Karpas-422 (cell line): Measurements from ENCODE around the gene ERC1. TPM values are rescaled to one million over a fixed set of nuclear protein-coding genes. Genes with fewer than 3 reads are reported as not detected.
"Not testable (repeated sequence)": the region's sequence is repeated elsewhere in the genome, so short reads cannot be mapped to it uniquely, and the experiment has no call there.

Experiments used
- DNase-seq: peaks from one replicate; pipeline ENCODE4 v3.0.0-alpha.2; 2015
- H2AFZ ChIP-seq: fragments of 200-600 bp; sonication (generic); 2 replicates; pipeline ENCODE4 v1.6.1; 2014; ENCODE audit warnings: antibody characterized with exemption, low read length, mixed read lengths
- H3K27ac ChIP-seq: fragments of 200-600 bp; sonication (generic); 2 replicates; pipeline ENCODE4 v1.5.1; 2014; ENCODE audit warnings: mild to moderate bottlenecking, low read length, moderate library complexity
- H3K27me3 ChIP-seq: fragments of 200-600 bp; sonication (generic); 2 replicates; pipeline ENCODE4 v1.6.1; 2014; ENCODE audit warnings: low read length, mixed read lengths
- H3K36me3 ChIP-seq: fragments of 200-600 bp; sonication (generic); 2 replicates; pipeline ENCODE4 v1.6.1; 2014; ENCODE audit warnings: low read length, mixed read lengths; ENCODE audit not compliant: insufficient read depth
- H3K4me1 ChIP-seq: fragments of 200-600 bp; sonication (generic); 2 replicates; pipeline ENCODE4 v1.6.1; 2014; ENCODE audit warnings: mild to moderate bottlenecking, low read length, mixed read lengths
- H3K4me2 ChIP-seq: fragments of 200-600 bp; sonication (generic); 2 replicates; pipeline ENCODE4 v1.6.1; 2014; ENCODE audit warnings: low read length, low read depth, mild to moderate bottlenecking; ENCODE audit not compliant: poor library complexity, severe bottlenecking
- H3K4me3 ChIP-seq: fragments of 200-600 bp; sonication (generic); 2 replicates; pipeline ENCODE4 v1.5.1; 2014; ENCODE audit warnings: mild to moderate bottlenecking, antibody characterized with exemption, low read length, mixed read lengths
- H3K79me2 ChIP-seq: fragments of 200-600 bp; sonication (generic); 2 replicates; pipeline ENCODE4 v1.6.1; 2014; ENCODE audit warnings: mild to moderate bottlenecking, low read length, mixed read lengths
- H3K9ac ChIP-seq: fragments of 200-600 bp; sonication (generic); 2 replicates; pipeline ENCODE4 v1.6.0; 2014; ENCODE audit warnings: low read length
- H3K9me2 ChIP-seq: fragments of 200-600 bp; sonication (generic), shearing (Covaris generic); replicated peaks from 2 replicates; pipeline ENCODE4 v1.6.0; 2014; ENCODE audit warnings: mild to moderate bottlenecking, low read length, moderate library complexity; ENCODE audit not compliant: insufficient read depth
- H3K9me3 ChIP-seq: fragments of 300-700, 200-600 bp; sonication (generic); 2 replicates; pipeline ENCODE4 v1.6.1; 2014; ENCODE audit warnings: low read length, mixed read lengths
- H4K20me1 ChIP-seq: fragments of 200-600 bp; sonication (generic); 2 replicates; pipeline ENCODE4 v1.6.1; 2014; ENCODE audit warnings: mild to moderate bottlenecking, antibody characterized with exemption, low read length, low read depth; ENCODE audit not compliant: insufficient read depth
- total RNA-seq: library from RNA; depleted of rRNA; stranded (reverse); fragments of >200 nt; shearing (Covaris generic); gene quantifications from 2 replicates; pipeline ENCODE4 v1.2.3, GENCODE V29; 2014; ENCODE audit warnings: low replicate concordance

Gene ERC1
- total RNA-seq, 1 experiment from 2014 or later: 20.3 TPM

DNA sequence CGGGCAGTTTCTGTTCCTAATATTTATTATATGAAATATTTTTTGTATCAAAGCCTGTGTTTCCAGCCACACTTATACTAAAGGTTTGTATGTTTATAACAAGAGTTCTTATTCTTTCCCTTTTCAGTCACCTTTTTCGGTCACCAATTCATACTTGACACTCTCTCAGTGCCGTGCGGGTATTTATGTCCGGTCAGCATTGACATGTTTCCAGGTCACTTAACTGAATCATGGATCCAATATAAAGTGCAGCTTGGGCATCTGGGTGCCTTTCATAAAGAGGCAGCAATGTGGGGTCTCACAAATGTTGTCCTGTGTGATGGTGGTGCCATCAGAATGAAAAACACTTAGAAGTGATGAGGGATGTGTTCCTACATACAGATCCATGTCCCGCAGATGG is 141.3 kb downstream of the ERC1 start:
- Histone ChIP-seq H2AFZ (no peak overlapping the region), H3K9me3 (no peaks in the 10 kb centered on the region), H3K4me3 (no peak overlapping the region), H3K9ac (no peak overlapping the region), H3K36me3 (no peaks in the 10 kb centered on the region), H3K79me2 (peaks cover 15% of the 10 kb centered on the region; the same call in 1 of the 2 replicates), H3K27me3 (no peaks in the 10 kb centered on the region), H3K4me2 (no peak overlapping the region), H3K4me1 (peaks cover 8% of the 10 kb centered on the region), H3K27ac (no peak overlapping the region), H4K20me1 (no peaks in the 10 kb centered on the region), H3K9me2 (no peaks in the 10 kb centered on the region)
- DNase-seq: no peak

DNA sequence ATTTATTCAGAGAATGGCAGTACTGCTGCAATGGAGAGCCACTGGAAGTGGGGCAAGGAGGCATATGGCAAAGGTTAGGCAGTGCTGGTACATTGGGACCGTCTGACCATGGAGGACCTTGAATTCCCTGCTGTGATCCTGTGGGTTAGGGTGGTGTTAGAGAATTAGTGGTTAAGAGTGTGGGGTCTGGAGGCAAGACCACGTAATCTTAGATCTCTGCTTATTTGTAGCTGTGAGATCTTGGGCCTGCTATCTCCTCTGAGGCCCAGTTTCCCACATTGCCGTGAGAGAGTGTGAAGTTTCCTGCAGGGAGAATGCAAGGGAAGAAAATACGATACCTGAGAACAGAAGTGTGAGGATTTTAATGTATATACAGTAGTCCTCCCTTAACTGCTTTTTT is 147.7 kb downstream of the ERC1 start:
- no peak for DNase-seq
- Histone ChIP-seq H2AFZ (no peak overlapping the region), H3K27me3 (no peaks in the 10 kb centered on the region), H4K20me1 (no peaks in the 10 kb centered on the region), H3K9me3 (no peaks in the 10 kb centered on the region), H3K4me2 (no peak overlapping the region), H3K9ac (no peak overlapping the region), H3K4me1 (no peaks in the 10 kb centered on the region), H3K36me3 (no peaks in the 10 kb centered on the region), H3K9me2 (no peaks in the 10 kb centered on the region), H3K79me2 (peaks cover 22% of the 10 kb centered on the region), H3K4me3 (no peak overlapping the region), H3K27ac (no peak overlapping the region)

DNA sequence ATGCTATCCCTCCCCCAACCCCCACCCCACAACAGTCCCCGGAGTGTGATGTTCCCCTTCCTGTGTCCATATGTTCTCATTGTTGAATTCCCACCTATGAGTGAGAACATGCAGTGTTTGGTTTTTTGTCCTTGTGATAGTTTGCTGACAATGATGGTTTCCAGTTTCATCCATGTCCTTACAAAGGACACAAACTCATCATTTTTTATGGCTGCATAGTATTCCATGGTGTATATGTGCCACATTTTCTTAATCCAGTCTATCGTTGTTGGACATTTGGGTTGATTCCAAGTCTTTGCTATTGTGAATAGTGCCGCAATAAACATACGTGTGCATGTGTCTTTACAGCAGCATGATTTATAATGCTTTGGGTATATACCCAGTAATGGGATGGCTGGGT is 155.7 kb downstream of the ERC1 start:
- not testable (repeated sequence) for H3K27ac ChIP-seq, H3K27me3 ChIP-seq, H4K20me1 ChIP-seq, H3K9me2 ChIP-seq, H3K4me2 ChIP-seq, H3K9me3 ChIP-seq, DNase-seq, H3K9ac ChIP-seq, H3K4me3 ChIP-seq, H3K36me3 ChIP-seq, H2AFZ ChIP-seq, H3K4me1 ChIP-seq
- peaks cover 15% of the 10 kb centered on the region for H3K79me2 ChIP-seq

DNA sequence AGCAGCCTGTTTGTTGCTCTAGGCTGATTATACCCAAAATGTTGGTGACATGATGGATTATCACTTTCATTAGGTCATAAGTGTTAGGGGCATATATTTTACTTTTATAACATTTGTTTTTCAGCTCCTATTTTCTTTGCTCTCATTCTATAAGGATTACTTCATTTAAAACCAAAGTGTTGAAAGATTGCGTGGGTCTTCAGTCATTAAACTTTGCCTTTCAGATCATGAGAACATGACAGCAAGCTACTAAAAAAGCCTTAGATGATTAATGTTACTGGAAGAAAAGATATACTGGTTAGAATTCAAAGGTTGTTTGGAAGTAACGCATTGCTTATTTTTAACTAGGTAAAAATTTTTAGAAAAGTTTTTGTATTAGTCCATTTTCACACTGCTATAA is 156.8 kb downstream of the ERC1 start:
- no peaks in the 10 kb centered on the region for H3K9me2 ChIP-seq
- no peak overlapping the region for H3K27ac ChIP-seq
- no peak overlapping the region for H2AFZ ChIP-seq
- H3K9ac ChIP-seq: no peak overlapping the region
- no peaks in the 10 kb centered on the region for H3K27me3 ChIP-seq
- no peak overlapping the region for H3K4me2 ChIP-seq
- no peak overlapping the region for H3K4me3 ChIP-seq
- H4K20me1 ChIP-seq: no peaks in the 10 kb centered on the region
- H3K36me3 ChIP-seq: no peaks in the 10 kb centered on the region
- no peaks in the 10 kb centered on the region for H3K9me3 ChIP-seq
- H3K4me1 ChIP-seq: no peaks in the 10 kb centered on the region
- peaks cover 15% of the 10 kb centered on the region for H3K79me2 ChIP-seq
- DNase-seq: no peak

DNA sequence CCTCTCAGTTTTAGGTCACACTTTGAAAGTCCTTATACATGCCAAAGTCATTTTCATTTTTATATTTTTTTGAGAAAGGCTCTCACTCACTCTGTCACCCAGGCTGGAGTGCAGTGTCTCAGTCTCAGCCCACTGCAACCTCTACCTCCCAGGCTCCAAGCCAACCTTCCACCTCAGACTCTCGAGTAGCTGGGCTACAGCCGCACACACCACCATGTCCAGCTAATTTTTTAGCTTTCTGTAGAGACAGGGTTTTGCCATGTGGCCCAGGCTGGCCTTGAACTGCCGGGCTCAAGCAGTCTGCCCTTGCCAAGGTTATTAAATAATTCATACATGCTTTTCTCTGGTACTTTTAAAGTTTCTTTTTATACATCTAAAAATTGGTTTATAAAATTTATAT is 166.0 kb downstream of the ERC1 start:
- H3K27me3 ChIP-seq: no peaks in the 10 kb centered on the region
- H3K4me1 ChIP-seq: peaks cover 3% of the 10 kb centered on the region
- no peaks in the 10 kb centered on the region for H4K20me1 ChIP-seq
- no peak overlapping the region for H3K27ac ChIP-seq
- no peaks in the 10 kb centered on the region for H3K9me3 ChIP-seq
- DNase-seq: no peak
- H3K9me2 ChIP-seq: no peaks in the 10 kb centered on the region
- no peak overlapping the region for H2AFZ ChIP-seq
- no peak overlapping the region for H3K4me3 ChIP-seq
- peaks cover 11% of the 10 kb centered on the region for H3K79me2 ChIP-seq
- H3K36me3 ChIP-seq: no peaks in the 10 kb centered on the region; the same call in 1 of the 2 replicates
- no peak overlapping the region for H3K4me2 ChIP-seq
- H3K9ac ChIP-seq: no peak overlapping the region

DNA sequence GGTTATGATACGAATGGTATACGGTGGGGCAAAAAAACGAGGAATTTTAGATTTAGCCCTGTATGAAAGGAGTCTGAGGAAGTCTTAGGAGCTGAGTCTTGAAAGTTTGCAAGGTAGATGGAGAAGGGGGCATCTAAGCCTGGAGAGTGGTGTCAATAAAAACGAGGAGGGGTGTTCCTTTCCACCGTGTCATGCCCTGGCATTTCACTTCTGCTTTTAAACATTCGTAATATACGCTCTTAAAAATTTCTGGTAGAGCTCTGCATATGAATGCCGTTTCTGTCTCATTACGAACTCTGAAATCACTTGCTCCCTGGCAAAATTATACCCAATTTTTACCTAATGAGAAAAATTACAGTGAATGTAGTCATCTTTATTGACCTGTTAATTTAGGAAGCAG is 170.2 kb downstream of the ERC1 start:
- H4K20me1 ChIP-seq: no peaks in the 10 kb centered on the region
- H3K79me2 ChIP-seq: peaks cover 25% of the 10 kb centered on the region
- H3K4me1 ChIP-seq: peaks cover 7% of the 10 kb centered on the region
- H3K36me3 ChIP-seq: no peaks in the 10 kb centered on the region
- no peak overlapping the region for H3K4me3 ChIP-seq
- DNase-seq: no peak
- H2AFZ ChIP-seq: no peak overlapping the region
- no peaks in the 10 kb centered on the region for H3K9me2 ChIP-seq
- H3K9me3 ChIP-seq: no peaks in the 10 kb centered on the region
- no peaks in the 10 kb centered on the region for H3K27me3 ChIP-seq
- no peak overlapping the region for H3K27ac ChIP-seq
- no peak overlapping the region for H3K9ac ChIP-seq
- H3K4me2 ChIP-seq: no peak overlapping the region

DNA sequence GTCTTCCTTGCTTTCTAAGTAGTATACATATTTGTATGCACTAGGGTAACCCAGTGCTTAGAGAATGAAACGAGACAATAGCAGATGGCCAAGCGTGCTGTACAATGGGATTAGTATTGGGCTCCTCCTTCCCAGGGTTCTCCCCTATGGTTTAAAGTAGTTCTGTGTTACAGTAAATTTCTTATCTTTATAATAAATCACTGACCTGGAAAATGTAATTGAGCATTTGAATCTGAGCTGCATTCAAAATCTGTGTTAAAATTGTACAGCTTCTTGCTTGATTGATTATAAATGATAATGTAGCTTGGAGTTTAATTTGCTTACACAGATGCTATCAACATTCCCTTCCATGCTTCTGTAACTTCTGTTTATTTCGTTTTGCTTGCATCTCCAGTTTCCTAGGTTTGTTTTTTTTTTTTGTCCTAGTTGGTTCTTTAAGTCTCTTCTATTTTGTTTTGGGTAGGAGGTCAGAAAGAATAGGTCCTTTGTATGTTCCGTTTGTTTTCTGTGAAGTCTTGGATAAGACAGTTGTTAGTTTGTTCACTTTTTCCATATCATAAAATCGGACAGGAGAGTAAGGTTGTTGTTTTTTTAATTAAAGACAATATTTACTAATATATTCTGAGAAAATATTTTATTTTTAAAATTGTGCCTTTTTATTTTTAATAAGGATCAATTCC is 171.2 kb downstream of the ERC1 start:
- H3K27ac ChIP-seq: no peak overlapping the region
- no peak overlapping the region for H2AFZ ChIP-seq
- peaks cover 7% of the 10 kb centered on the region for H3K4me1 ChIP-seq
- no peaks in the 10 kb centered on the region for H3K9me2 ChIP-seq
- no peaks in the 10 kb centered on the region for H3K36me3 ChIP-seq
- H3K4me3 ChIP-seq: no peak overlapping the region
- no peaks in the 10 kb centered on the region for H4K20me1 ChIP-seq
- no peaks in the 10 kb centered on the region for H3K9me3 ChIP-seq
- no peak for DNase-seq
- H3K4me2 ChIP-seq: no peak overlapping the region
- peaks cover 29% of the 10 kb centered on the region for H3K79me2 ChIP-seq
- no peak overlapping the region for H3K9ac ChIP-seq
- no peaks in the 10 kb centered on the region for H3K27me3 ChIP-seq

DNA sequence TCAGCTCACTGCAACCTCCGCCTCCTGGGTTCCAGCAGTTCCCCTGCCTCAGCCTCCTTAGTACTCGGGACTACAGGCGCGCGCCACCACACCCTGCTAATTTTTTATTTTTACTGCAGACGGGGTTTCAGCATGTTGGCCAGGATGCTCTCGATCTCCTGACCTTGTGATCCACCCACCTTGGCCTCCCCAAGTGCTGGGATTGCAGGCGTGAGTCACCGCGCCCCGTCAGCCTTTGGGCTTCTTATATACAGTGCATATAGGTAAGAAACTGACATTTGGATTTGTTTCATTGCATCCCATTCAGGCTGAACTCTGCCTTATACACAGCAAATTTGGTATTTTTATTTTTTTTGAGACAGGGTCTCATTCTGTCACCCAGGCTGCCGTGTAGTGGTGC is 176.8 kb downstream of the ERC1 start:
- no peak overlapping the region for H3K27ac ChIP-seq
- no peak for DNase-seq
- H2AFZ ChIP-seq: no peak overlapping the region
- no peak overlapping the region for H3K9ac ChIP-seq
- H3K4me1 ChIP-seq: peaks cover 21% of the 10 kb centered on the region
- H3K4me2 ChIP-seq: no peak overlapping the region
- H3K27me3 ChIP-seq: no peaks in the 10 kb centered on the region
- H3K36me3 ChIP-seq: no peaks in the 10 kb centered on the region
- no peaks in the 10 kb centered on the region for H3K9me2 ChIP-seq
- no peak overlapping the region for H3K4me3 ChIP-seq
- H4K20me1 ChIP-seq: no peaks in the 10 kb centered on the region
- peaks cover 23% of the 10 kb centered on the region for H3K79me2 ChIP-seq
- H3K9me3 ChIP-seq: no peaks in the 10 kb centered on the region
